Measurements from ENCODE around the gene TRIM64C.
"Not testable (repeated sequence)": the region's sequence is repeated elsewhere in the genome, so short reads cannot be mapped to it uniquely, and the experiment has no call there.

DNA sequence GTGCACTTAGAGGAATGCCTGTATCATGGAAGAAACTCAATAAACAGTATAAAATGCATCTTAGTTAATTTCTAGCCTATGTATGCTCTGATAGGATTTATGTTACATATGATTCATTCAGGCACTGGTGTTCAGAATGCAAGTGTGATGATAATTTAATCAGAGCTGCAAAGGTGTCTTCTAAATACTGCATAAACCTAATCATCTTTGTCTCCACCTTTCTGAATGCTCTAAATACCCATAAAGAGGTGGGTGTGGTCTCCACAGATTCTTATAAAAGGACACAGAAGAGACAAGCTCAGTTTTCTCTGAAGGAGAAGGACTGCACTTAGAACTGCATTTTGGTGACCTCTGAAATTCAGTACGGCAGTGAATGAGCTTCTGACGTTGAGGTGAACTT, 30.4 kb downstream of the TRIM64C start, which contains the start of gene TRIM49B:
- TF ChIP-seq ZNF596 (tag by site-specific recombination; IDR thresholded peaks at IDR 0.05); ZBTB20 (tag by site-specific recombination; IDR thresholded peaks at IDR 0.05); ZNF530 (tag by site-specific recombination; IDR thresholded peaks at IDR 0.05; ENCODE audit: low read depth); ZNF660 (tag by site-specific recombination; IDR thresholded peaks at IDR 0.05); ZNF792 (tag by site-specific recombination; IDR thresholded peaks at IDR 0.05); ZBTB48 (tag by site-specific recombination; IDR thresholded peaks at IDR 0.05); ZNF174 (tag by site-specific recombination; IDR thresholded peaks at IDR 0.05); ZNF292 (tag by site-specific recombination; IDR thresholded peaks at IDR 0.05; ENCODE audit: borderline replicate concordance, low read depth); ZNF2 (tag by site-specific recombination; IDR thresholded peaks at IDR 0.05); PATZ1 (tag by site-specific recombination; IDR thresholded peaks at IDR 0.05); ZNF529 (tag by site-specific recombination; IDR thresholded peaks at IDR 0.05; ENCODE audit: insufficient replicate concordance); ZNF837 (tag by site-specific recombination; IDR thresholded peaks at IDR 0.05): not testable (repeated sequence)
- TF ChIP-seq, protein P1, sequence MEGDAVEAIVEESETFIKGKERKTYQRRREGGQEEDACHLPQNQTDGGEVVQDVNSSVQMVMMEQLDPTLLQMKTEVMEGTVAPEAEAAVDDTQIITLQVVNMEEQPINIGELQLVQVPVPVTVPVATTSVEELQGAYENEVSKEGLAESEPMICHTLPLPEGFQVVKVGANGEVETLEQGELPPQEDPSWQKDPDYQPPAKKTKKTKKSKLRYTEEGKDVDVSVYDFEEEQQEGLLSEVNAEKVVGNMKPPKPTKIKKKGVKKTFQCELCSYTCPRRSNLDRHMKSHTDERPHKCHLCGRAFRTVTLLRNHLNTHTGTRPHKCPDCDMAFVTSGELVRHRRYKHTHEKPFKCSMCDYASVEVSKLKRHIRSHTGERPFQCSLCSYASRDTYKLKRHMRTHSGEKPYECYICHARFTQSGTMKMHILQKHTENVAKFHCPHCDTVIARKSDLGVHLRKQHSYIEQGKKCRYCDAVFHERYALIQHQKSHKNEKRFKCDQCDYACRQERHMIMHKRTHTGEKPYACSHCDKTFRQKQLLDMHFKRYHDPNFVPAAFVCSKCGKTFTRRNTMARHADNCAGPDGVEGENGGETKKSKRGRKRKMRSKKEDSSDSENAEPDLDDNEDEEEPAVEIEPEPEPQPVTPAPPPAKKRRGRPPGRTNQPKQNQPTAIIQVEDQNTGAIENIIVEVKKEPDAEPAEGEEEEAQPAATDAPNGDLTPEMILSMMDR (tag by site-specific recombination; IDR thresholded peaks at IDR 0.05), result not testable (repeated sequence)

Measured in HEK293 (cell line).